H1 (cell line): ENCODE data around the gene RNASE13. TPM values are rescaled to one million over a fixed set of nuclear protein-coding genes. Genes with fewer than 3 reads are reported as not detected.

Experiments
- CHD1 ChIP-seq: IDR thresholded peaks from 2 replicates; pipeline ENCODE4 v1.6.1; 2012; ENCODE audit warnings: low read depth, low read length, improper control_type of control experiment
- RAD21 ChIP-seq, 2 experiments: IDR thresholded peaks in 1 of 2; conservative IDR thresholded peaks in 1 of 2; 2 replicates each; pipeline ENCODE4 v1.6.1; 2011; ENCODE audit warnings: low read depth in 2 of 2, low read length in 2 of 2, improper control_type of control experiment in 1 of 2, inconsistent platforms in 1 of 2, mild to moderate bottlenecking in 1 of 2, moderate library complexity in 1 of 2
- polyA plus RNA-seq, 7 experiments: library from polyadenylated mRNA; depleted of rRNA in 3 of 7; stranded (reverse) in 5 of 7; unstranded in 2 of 7; fragments of >200 nt in 5 of 7; fragments of 200-250 nt in 2 of 7; gene quantifications; 1 replicate in 5 of 7; 2 replicates in 1 of 7; 4 replicates in 1 of 7; pipeline versions ENCODE4 v1.2.1 to v1.2.3, GENCODE V29; 2011 to 2013; ENCODE audit warnings: missing spikeins in 2 of 7, mixed read lengths in 2 of 7
- total RNA-seq: library from RNA; stranded (reverse); fragmentation: NEBNext Ultra II Directional; extraction: Animal tissue kit (Norgen Biotek cat#: 25700); gene quantifications from 2 replicates; pipeline ENCODE4 v1.2.1, GENCODE V29; 2021

Gene RNASE13
- total and polyA plus RNA-seq, 2 of the 8 experiments (the other 6 are each of a cell fraction or from before 2014, with no cell fraction given): not detected

DNA sequence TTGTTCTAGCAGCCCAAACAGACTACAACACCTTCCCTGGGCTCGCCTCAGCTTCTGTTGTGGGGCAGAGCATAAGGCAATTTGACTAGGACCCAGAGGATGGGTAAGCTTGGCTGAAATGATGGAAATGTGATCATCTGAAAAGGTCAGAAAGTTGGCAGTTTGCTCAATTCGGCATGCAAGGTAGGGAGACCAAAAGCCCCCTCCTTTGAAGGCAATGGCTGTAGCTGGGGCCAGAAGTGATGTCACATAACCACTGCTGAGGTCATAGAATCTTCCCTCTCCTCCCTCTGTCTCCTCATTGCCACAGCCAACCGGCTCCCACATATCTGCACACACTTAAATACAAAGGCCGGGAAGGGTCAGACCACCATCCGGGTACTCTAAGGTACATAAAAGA lies 4.7 kb downstream of the RNASE13 start, which contains the start of gene TPPP2 (continued):
- TF ChIP-seq RAD21 (IDR thresholded peaks at IDR 0.05 in 1 of 2, conservative IDR thresholded peaks at IDR 0.05 in 1 of 2; ENCODE audit: low read depth in 2 of 2, low read length in 2 of 2) (no peak), CHD1 (no peak)
